ENCODE measurements around the gene ARHGAP11B.
A peak's percentile ranks its signal among the peaks of the same experiment; 100 is the strongest.
"Not testable (repeated sequence)": the region's sequence is repeated elsewhere in the genome, so short reads cannot be mapped to it uniquely, and the experiment has no call there.

The ARHGAP11B gene

GRCh38 chr15:30661154-30661553, 35.2 kb downstream of the ARHGAP11B start:
- not testable (repeated sequence) for H3K4me3 Mint-ChIP-seq (ENCODE audit: unreplicated experiment)

GRCh38 chr15:30669621-30670020, 43.7 kb downstream of the ARHGAP11B start:
- not testable (repeated sequence) for H3K4me3 Mint-ChIP-seq (ENCODE audit: unreplicated experiment); H3K27me3 Mint-ChIP-seq (ENCODE audit: low read depth, unreplicated experiment)

More at GRCh38 chr15:30661154-30661553, 35.2 kb downstream of the ARHGAP11B start:
- H3K27me3 Mint-ChIP-seq (ENCODE audit: low read depth, unreplicated experiment); DNase-seq (ENCODE audit: low read depth); H3K4me1 Mint-ChIP-seq (ENCODE audit: low read depth, unreplicated experiment); H3K4me2 ChIP-seq (ENCODE audit: low read length); FAIRE-seq; H3K9me3 Mint-ChIP-seq (ENCODE audit: unreplicated experiment); H3K4me1 ChIP-seq (ENCODE audit: insufficient read depth, low read length); H3K9ac ChIP-seq (ENCODE audit: low read length); H3K27ac Mint-ChIP-seq (ENCODE audit: unreplicated experiment); H3K27me3 ChIP-seq (ENCODE audit: insufficient read depth, low read length); H3K36me3 Mint-ChIP-seq (ENCODE audit: low read depth, unreplicated experiment); H3K27ac ChIP-seq (ENCODE audit: low read depth, low read length); H4K20me1 ChIP-seq (ENCODE audit: insufficient read depth, low read length); H3K36me3 ChIP-seq (ENCODE audit: insufficient read depth, low read length); H2AFZ ChIP-seq (ENCODE audit: low read depth, low read length); H3K9me3 ChIP-seq (ENCODE audit: insufficient read depth, low read depth, low read length); H3K4me3 ChIP-seq (ENCODE audit: insufficient read depth, low read depth, low read length): not testable (repeated sequence)
- peaks cover 33% of the 10 kb centered on the region for H3K79me2 ChIP-seq (ENCODE audit: insufficient read depth, low read length)
- peak; percentile 53 for TF ChIP-seq CTCF (IDR thresholded peaks at IDR 0.05; ENCODE audit: insufficient read depth, low read depth, low read length)

GRCh38 chr15:30670056-30670455, 44.1 kb downstream of the ARHGAP11B start:
- H3K4me3 ChIP-seq (ENCODE audit: insufficient read depth, low read depth, low read length), result no peak overlapping the region
- H3K9ac ChIP-seq (ENCODE audit: low read length), result no peak overlapping the region
- H3K4me1 ChIP-seq (ENCODE audit: insufficient read depth, low read length), result no peaks in the 10 kb centered on the region
- no peaks in the 10 kb centered on the region for H3K36me3 ChIP-seq (ENCODE audit: insufficient read depth, low read length)
- TF ChIP-seq EZH2 (IDR thresholded peaks at IDR 0.05; ENCODE audit: insufficient read depth, low read length) (no peak), CTCF (IDR thresholded peaks at IDR 0.05; ENCODE audit: insufficient read depth, low read depth, low read length) (no peak)
- H3K27me3 Mint-ChIP-seq (ENCODE audit: low read depth, unreplicated experiment), result no peaks in the 10 kb centered on the region
- peaks cover 14% of the 10 kb centered on the region for H3K79me2 ChIP-seq (ENCODE audit: insufficient read depth, low read length)
- H3K9me3 ChIP-seq (ENCODE audit: insufficient read depth, low read depth, low read length), result no peaks in the 10 kb centered on the region
- no peaks in the 10 kb centered on the region for H4K20me1 ChIP-seq (ENCODE audit: insufficient read depth, low read length)
- no peak overlapping the region for H3K4me3 Mint-ChIP-seq (ENCODE audit: unreplicated experiment)
- no peaks in the 10 kb centered on the region for H3K9me3 Mint-ChIP-seq (ENCODE audit: unreplicated experiment)
- H2AFZ ChIP-seq (ENCODE audit: low read depth, low read length), result no peak overlapping the region
- H3K36me3 Mint-ChIP-seq (ENCODE audit: low read depth, unreplicated experiment), result peaks cover 5% of the 10 kb centered on the region
- no peaks in the 10 kb centered on the region for H3K27me3 ChIP-seq (ENCODE audit: insufficient read depth, low read length)
- no peak overlapping the region for H3K27ac ChIP-seq (ENCODE audit: low read depth, low read length)
- peaks cover 8% of the 10 kb centered on the region for H3K4me1 Mint-ChIP-seq (ENCODE audit: low read depth, unreplicated experiment)
- no peak overlapping the region for H3K27ac Mint-ChIP-seq (ENCODE audit: unreplicated experiment)
- FAIRE-seq, result no peak
- DNase-seq (ENCODE audit: low read depth), result no peak
- no peak overlapping the region for H3K4me2 ChIP-seq (ENCODE audit: low read length)

More at GRCh38 chr15:30669621-30670020, 43.7 kb downstream of the ARHGAP11B start:
- not testable (repeated sequence) for H3K27me3 ChIP-seq (ENCODE audit: insufficient read depth, low read length); DNase-seq (ENCODE audit: low read depth); H3K36me3 ChIP-seq (ENCODE audit: insufficient read depth, low read length); H3K4me2 ChIP-seq (ENCODE audit: low read length); H3K9me3 Mint-ChIP-seq (ENCODE audit: unreplicated experiment); H3K4me3 ChIP-seq (ENCODE audit: insufficient read depth, low read depth, low read length); H3K27ac Mint-ChIP-seq (ENCODE audit: unreplicated experiment); H3K9ac ChIP-seq (ENCODE audit: low read length); FAIRE-seq; H3K4me1 ChIP-seq (ENCODE audit: insufficient read depth, low read length); H3K9me3 ChIP-seq (ENCODE audit: insufficient read depth, low read depth, low read length); H3K27ac ChIP-seq (ENCODE audit: low read depth, low read length); H4K20me1 ChIP-seq (ENCODE audit: insufficient read depth, low read length); H3K36me3 Mint-ChIP-seq (ENCODE audit: low read depth, unreplicated experiment); H2AFZ ChIP-seq (ENCODE audit: low read depth, low read length); H3K4me1 Mint-ChIP-seq (ENCODE audit: low read depth, unreplicated experiment)
- peaks cover 14% of the 10 kb centered on the region for H3K79me2 ChIP-seq (ENCODE audit: insufficient read depth, low read length)

All from astrocyte (in vitro differentiated cells and primary cell).